HFF-Myc (cell line): Measurements from ENCODE around the gene TMEM134.

ENCODE experiments used
- DNase-seq: peaks from one replicate; pipeline ENCODE4 v3.0.0-alpha.2; 2011; ENCODE audit warnings: low read depth; ENCODE audit errors: extremely low read depth
- H3K4me3 ChIP-seq: replicated peaks from 2 replicates; pipeline ENCODE4 v1.5.1; 2011; ENCODE audit warnings: low read depth, mild to moderate bottlenecking, control low read depth, low read length
- CTCF ChIP-seq: IDR thresholded peaks from 2 replicates; pipeline ENCODE4 v1.5.1; 2012; ENCODE audit warnings: mild to moderate bottlenecking, low read depth, low read length, control low read depth; ENCODE audit errors: missing control alignments

Gene TMEM134

DNA sequence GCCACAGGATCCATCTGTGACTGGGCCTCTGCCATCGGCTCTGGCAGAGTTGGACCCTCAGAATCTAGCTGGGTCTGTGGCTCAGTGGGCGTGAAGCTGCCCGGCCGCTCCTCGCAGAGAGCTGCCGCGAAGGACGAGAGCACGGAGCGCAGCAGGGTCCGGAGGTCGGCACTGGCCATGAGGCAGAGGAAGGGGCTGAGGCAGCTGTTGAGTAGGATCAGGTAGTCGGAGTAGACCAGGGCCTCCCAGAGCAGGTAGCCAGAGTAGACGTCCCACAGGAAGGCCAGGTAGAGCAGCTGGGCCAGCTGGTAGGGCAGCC, 17.4 kb downstream of the TMEM134 start:
- no peak overlapping the region for H3K4me3 ChIP-seq
- TF ChIP-seq CTCF: no peak
- DNase-seq: no peak

DNA sequence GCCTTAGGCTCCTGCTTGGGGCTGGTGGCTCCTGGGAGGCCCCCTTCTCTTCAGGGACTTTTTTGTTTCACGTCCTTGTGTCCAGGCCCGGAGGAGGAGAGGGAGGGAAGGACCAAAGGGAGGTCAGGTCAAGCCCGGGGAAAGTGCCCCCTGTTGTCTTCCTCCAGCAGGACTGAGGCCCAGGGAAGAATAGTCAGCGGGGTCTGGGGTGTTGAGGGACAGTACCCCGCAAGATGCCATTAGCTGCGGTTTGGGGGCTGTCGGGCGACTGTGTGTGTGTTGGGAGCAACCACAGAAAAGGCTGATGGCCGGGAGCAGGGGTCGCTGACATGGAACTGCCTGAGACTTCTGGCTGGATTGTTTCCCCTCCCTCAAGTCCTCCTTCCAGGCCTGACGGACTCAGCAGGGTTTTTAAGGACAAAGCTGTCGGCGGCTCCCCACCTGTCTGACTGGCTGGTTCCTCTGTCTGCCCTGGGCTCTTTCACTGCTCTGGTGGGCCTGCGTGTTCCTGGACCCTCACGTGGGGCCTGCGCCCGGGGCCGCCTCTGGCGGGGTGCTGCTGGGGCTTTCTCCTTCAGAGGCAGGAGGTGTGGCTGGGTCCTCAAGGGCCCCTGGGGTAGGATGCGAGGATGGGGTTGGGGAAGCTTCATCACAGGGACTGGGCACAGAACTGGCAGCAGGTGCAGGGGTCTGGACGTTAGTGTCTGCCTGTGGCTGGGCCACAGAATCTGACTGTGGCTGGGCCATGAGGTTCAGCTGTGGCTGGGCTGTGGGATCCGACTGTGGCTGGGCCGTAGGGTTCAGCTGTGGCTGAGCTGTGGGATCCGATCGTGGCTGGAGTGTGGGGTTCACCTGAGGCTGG, 18.0 kb downstream of the TMEM134 start:
- H3K4me3 ChIP-seq: no peak overlapping the region
- no peak for DNase-seq
- no peak for TF ChIP-seq CTCF

- no peak for TF ChIP-seq CTCF
- no peak overlapping the region for H3K4me3 ChIP-seq
- no peak for DNase-seq
Measured at GRCh38 chr11:67449116-67449844, 19.8 kb downstream of the TMEM134 start.

DNA sequence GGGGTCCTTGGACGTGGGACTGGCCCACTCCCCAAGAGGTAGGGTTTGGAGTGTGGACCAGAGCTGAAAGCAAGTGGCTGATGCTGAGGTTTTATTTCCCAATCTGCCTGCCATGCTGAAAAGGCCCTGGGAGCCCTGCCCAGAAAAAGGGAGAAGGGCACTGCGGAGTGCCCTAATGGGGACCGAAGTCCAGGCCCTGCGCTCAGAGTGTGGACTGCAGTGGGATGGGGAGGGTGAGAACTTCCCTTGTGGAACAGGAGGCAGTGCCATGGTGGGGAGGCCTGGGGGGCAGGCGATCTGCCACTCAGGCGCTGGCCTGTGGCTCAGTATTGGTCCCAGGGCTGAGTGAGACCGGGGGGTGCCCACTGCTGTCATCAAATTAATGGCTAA, 20.8 kb downstream of the TMEM134 start:
- no peak for DNase-seq
- no peak overlapping the region for H3K4me3 ChIP-seq
- no peak for TF ChIP-seq CTCF

- no peak for TF ChIP-seq CTCF
- no peak for DNase-seq
- no peak overlapping the region for H3K4me3 ChIP-seq
Measured at GRCh38 chr11:67445515-67445914, 23.5 kb downstream of the TMEM134 start.

GRCh38 chr11:67442504-67443404, 26.3 kb downstream of the TMEM134 start:
- H3K4me3 ChIP-seq: peak overlapping the region; percentile 75
- no peak for DNase-seq
- no peak for TF ChIP-seq CTCF
